Natural killer cell treated with Interleukin-12 subunit alpha and Interleukin-12 subunit beta and Interleukin-15 and Interleukin-18, amount 100 ng/mL, for 72 hours (primary cell): ENCODE results near the gene ZNF343. TPM values are rescaled to one million over a fixed set of nuclear protein-coding genes. Genes with fewer than 3 reads are reported as not detected.
A peak's percentile ranks its signal among the peaks of the same experiment; 100 is the strongest.

Source experiments
- ATAC-seq, 2 donors: fragments of 150-1000 bp; cut with Tn5 transposase in 1 of 2; sonication (Bioruptor Pico), chemical (Tn5 transposase) in 1 of 2; 2 replicates each; pipeline ENCODE4 v1.10.0; 2021
- DNase-seq: peaks from one replicate; pipeline ENCODE4 v3.0.0; 2022; ENCODE audit warnings: low spot score
- H3K27ac Mint-ChIP-seq, 2 donors: 1 replicate in 1 of 2; 2 replicates in 1 of 2; pipeline ENCODE4 v1.8.0; 2022; ENCODE audit warnings: mixed read lengths in 2 of 2, mild to moderate bottlenecking in 1 of 2, moderate library complexity in 1 of 2
- H3K27me3 Mint-ChIP-seq, 2 donors: 1 replicate in 1 of 2; 2 replicates in 1 of 2; pipeline ENCODE4 v1.8.0; 2022; ENCODE audit warnings: mixed read lengths in 2 of 2
- H3K36me3 Mint-ChIP-seq: one replicate; pipeline ENCODE4 v1.8.0; 2022; ENCODE audit warnings: mixed read lengths
- H3K4me1 Mint-ChIP-seq, 2 donors: 1 replicate in 1 of 2; 2 replicates in 1 of 2; pipeline ENCODE4 v1.8.0; 2022; ENCODE audit warnings: low read depth in 2 of 2, mixed read lengths in 2 of 2, mild to moderate bottlenecking in 1 of 2
- H3K4me3 Mint-ChIP-seq: one replicate; pipeline ENCODE4 v1.8.0; 2022; ENCODE audit warnings: mixed read lengths
- H3K9me3 Mint-ChIP-seq: 2 replicates; pipeline ENCODE4 v1.8.0; 2022; ENCODE audit warnings: mixed read lengths
- total RNA-seq, 2 donors: library from RNA; stranded (reverse); gene quantifications; one replicate each; pipeline ENCODE4 v1.2.3, GENCODE V29; 2022

Gene ZNF343
- total RNA-seq, 2 donors from 2014 or later, result 6.8 to 21.1 TPM

DNA sequence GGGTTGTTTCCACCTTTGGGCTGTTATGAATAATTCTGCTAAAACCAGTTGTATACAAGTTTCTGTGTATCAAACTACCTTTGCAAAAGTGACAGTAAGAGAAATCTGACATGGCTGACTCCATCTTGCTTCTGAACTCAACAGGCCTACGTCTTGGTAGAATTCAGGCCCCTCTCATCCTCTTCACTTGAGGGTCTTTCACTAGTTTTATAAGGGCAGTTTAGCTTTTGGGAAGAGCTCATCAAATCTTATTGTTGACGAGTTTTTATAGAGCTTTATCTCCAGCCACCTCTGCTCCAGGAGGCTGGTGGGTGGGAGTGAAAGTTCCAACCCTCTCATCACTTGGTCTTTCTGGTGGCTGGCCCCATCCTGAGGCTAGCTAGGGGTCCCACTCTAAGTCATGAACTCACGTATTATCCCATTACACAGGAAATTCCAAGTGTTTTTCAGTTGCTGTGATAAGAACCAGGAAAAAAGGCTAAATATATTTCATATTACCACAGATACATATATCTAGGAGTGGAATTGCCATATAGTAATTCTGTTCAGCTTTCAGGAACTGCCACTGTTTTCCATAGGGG is 49.7 kb downstream of the ZNF343 start:
- H3K4me3 Mint-ChIP-seq, result no peak overlapping the region
- DNase-seq (no peak), ATAC-seq (no peak)
- peaks cover 4 to 12% of the 10 kb centered on the region in 2 donors for H3K4me1 Mint-ChIP-seq
- H3K36me3 Mint-ChIP-seq, result peaks cover 37% of the 10 kb centered on the region
- H3K9me3 Mint-ChIP-seq, result no peaks in the 10 kb centered on the region
- no peak overlapping the region for H3K27ac Mint-ChIP-seq
- no peaks in the 10 kb centered on the region for H3K27me3 Mint-ChIP-seq

DNA sequence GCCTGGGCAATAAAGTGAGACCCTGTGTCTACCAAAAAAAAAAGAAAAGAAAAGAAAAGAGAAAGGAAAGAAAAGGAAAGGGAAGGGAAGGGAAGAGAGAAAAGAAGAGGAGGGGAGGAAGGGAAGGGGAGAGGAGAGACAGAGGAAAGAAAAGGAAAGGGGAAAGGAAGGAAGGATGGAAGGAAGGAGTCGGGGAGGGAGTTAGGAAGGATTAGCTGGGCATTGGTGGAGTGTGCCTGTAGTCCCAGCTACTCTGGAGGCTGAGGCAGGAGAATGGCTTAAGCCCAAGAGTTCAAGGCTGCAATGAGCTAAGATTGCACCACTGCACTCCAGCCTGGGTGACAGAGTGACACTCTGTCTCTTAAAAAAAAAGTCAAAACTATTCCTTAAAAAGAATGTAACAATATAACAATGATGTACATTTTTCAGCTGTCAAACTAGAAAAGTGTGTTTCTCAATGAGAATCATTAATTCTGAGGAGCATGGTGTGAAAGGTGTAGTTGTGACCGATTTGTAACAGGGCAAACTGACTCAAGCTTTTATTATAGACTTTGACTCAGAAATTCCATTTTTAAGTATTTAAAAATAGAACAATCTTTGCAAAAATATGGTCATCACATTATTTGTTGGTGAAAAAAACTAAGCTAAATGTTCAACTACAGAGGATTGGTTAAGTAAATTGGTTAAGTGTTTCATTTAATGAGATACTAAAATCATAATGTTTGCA is 52.8 kb downstream of the ZNF343 start:
- ATAC-seq, result no peak
- peaks cover 15% of the 10 kb centered on the region for H3K36me3 Mint-ChIP-seq
- no peaks in the 10 kb centered on the region for H3K27me3 Mint-ChIP-seq
- no peaks in the 10 kb centered on the region for H3K9me3 Mint-ChIP-seq
- no peak for DNase-seq
- H3K4me1 Mint-ChIP-seq, result peaks cover 5 to 6% of the 10 kb centered on the region in 2 donors
- no peak overlapping the region for H3K27ac Mint-ChIP-seq
- H3K4me3 Mint-ChIP-seq, result no peak overlapping the region

DNA sequence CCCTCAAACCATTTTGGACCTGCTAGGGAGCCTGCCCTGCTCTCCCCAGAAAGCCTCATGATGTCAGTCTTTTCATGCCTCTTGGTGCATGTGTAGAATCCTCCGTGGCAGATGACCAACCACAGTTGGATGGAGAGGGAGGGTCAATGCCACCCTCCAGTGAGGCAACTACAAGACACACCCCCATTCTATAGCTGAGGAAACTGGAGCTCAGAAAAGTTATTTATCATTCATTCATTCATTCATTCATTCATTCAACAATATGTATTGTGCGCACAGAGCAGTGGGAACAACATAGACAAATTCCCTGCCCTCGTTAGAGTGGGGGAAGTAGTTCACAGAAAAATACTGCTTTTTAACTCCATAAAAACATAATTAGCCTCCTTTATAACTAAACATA is 54.9 kb downstream of the ZNF343 start:
- H3K27me3 Mint-ChIP-seq, result no peaks in the 10 kb centered on the region
- no peak for ATAC-seq
- H3K4me3 Mint-ChIP-seq, result no peak overlapping the region
- H3K36me3 Mint-ChIP-seq, result no peaks in the 10 kb centered on the region
- H3K9me3 Mint-ChIP-seq, result no peaks in the 10 kb centered on the region
- H3K4me1 Mint-ChIP-seq, result peaks cover 19 to 26% of the 10 kb centered on the region in 2 donors
- no peak for DNase-seq
- no peak overlapping the region for H3K27ac Mint-ChIP-seq

DNA sequence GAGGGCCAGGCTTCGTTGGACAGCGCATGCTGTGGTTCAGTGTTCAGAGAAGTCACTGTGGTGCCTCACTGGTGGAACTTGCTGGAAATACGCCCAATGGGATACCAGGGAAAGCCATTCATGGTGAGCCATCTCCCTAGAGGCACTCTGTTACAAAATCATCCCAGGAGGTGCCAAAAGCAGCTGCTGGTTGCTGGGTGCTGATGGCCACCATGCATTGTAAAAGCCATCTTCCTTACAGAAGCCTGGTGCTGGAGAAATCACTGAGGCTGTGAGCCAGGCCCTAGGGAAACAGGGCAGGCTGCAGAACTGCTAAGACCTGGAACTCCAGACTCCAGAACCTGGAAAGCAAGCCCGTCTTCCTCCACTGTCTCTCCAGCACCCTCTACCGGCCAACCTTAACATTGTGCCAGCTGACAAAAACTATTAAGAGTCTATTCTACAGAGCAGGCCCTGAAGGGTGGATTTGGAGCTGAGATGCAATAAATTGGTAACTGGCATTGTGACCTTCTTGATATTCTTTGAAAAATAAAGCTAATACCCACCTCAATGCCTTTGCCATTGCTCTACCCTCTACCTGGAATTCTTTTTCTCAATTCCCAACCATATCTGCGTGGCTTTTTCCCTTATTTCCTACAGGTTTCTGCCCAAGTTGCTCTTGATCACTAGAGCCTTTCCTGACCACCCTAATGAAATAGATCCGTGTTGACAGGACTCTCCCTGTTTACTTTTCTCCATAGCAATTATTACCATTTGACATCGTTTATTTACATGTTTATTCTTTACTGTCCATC is 56.6 kb downstream of the ZNF343 start:
- Mint-ChIP-seq H3K4me3 (no peak overlapping the region), H3K36me3 (no peaks in the 10 kb centered on the region), H3K9me3 (no peaks in the 10 kb centered on the region), H3K27ac (no peak overlapping the region), H3K4me1 (peaks cover 17 to 31% of the 10 kb centered on the region in 2 donors), H3K27me3 (no peaks in the 10 kb centered on the region)
- DNase-seq, result peak; percentile 65
- ATAC-seq, result peak; percentile 73 to 76

GRCh38 chr20:2451422-2451821 is 57.3 kb downstream of the ZNF343 start:
- Mint-ChIP-seq H3K36me3 (no peaks in the 10 kb centered on the region), H3K9me3 (no peaks in the 10 kb centered on the region), H3K27me3 (no peaks in the 10 kb centered on the region), H3K4me1 (peaks cover 17 to 31% of the 10 kb centered on the region in 2 donors), H3K27ac (no peak overlapping the region), H3K4me3 (no peak overlapping the region)
- DNase-seq (no peak), ATAC-seq (no peak)

DNA sequence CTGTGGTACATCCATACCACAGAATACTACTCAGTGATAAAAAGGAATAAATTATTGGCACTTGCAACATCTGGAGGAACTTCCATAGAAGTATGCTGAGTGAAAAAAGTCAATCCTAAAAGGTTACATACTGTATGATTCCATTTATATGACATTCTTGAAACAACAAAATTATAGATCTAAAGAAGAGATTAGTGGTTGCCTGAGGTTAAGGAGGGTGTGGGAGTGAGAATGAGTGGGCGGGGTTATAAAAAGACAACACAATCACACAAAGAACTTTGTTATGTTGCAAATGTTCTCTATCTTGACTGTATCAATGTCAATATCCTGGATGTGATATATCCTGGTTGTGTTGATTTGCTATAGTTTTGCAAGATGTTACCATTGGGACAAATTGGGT is 59.3 kb downstream of the ZNF343 start:
- ATAC-seq, result no peak
- Mint-ChIP-seq H3K36me3 (no peaks in the 10 kb centered on the region), H3K4me1 (peaks cover 17 to 28% of the 10 kb centered on the region in 2 donors), H3K27ac (no peak overlapping the region), H3K4me3 (no peak overlapping the region), H3K9me3 (no peaks in the 10 kb centered on the region), H3K27me3 (peaks cover 0 to 3% of the 10 kb centered on the region in 2 donors)
- no peak for DNase-seq

DNA sequence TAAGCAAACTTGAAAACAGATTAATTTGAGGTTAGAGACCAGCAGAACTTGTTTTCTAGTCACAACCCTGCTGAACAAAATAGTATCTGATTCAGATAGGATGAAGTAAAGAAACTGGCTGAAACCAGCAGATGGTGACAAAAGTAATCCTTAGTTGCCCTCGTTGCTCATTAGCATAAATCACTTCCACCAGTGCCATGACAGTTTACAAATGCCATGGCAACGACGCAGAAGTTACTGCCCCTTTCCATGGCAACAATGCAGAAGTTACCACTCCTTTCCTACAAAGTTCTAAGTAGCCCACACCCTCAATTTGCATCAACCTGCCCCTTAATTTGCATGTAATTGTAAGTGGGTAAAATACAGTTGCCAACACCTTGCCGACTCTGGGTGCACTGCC is 61.9 kb downstream of the ZNF343 start:
- ATAC-seq, result no peak
- H3K27me3 Mint-ChIP-seq, result peaks cover 0 to 5% of the 10 kb centered on the region in 2 donors

More for the DNA sequence above, 61.9 kb downstream of the ZNF343 start:
- H3K27ac Mint-ChIP-seq, result no peak overlapping the region
- H3K4me1 Mint-ChIP-seq, result peaks cover 17 to 28% of the 10 kb centered on the region in 2 donors
- no peak overlapping the region for H3K4me3 Mint-ChIP-seq
- no peak for DNase-seq
- no peaks in the 10 kb centered on the region for H3K36me3 Mint-ChIP-seq
- no peaks in the 10 kb centered on the region for H3K9me3 Mint-ChIP-seq

Other genes starting within 250 kb of the ZNF343 start
- gene TGM3, start 212.9 kb downstream of the ZNF343 start, total RNA-seq, result not detected
- not detected for gene TGM6, start 128.0 kb downstream of the ZNF343 start, total RNA-seq
- gene SNRPB, start 38.1 kb downstream of the ZNF343 start, total RNA-seq, result 100 to 1,000 TPM; 316 to 325 TPM
- gene TMC2, start 27.7 kb upstream of the ZNF343 start, total RNA-seq, result not detected
- gene NOP56, start 143.7 kb upstream of the ZNF343 start, total RNA-seq, result 100 to 1,000 TPM; 424 to 981 TPM
- gene IDH3B, start 155.3 kb upstream of the ZNF343 start, total RNA-seq, result 100 to 1,000 TPM; 114 to 120 TPM
- gene EBF4, start 183.9 kb upstream of the ZNF343 start, total RNA-seq, result 10 to 100 TPM; 14.8 to 31.4 TPM